Measurements from ENCODE around the gene RXFP4. TPM values are rescaled to one million over a fixed set of nuclear protein-coding genes. Genes with fewer than 3 reads are reported as not detected.

RXFP4 gene
- total and polyA plus RNA-seq, 9 of the 15 experiments (the other 6 are each of a cell fraction or from before 2014, with no cell fraction given): 0.64 TPM; not detected in 8

DNA sequence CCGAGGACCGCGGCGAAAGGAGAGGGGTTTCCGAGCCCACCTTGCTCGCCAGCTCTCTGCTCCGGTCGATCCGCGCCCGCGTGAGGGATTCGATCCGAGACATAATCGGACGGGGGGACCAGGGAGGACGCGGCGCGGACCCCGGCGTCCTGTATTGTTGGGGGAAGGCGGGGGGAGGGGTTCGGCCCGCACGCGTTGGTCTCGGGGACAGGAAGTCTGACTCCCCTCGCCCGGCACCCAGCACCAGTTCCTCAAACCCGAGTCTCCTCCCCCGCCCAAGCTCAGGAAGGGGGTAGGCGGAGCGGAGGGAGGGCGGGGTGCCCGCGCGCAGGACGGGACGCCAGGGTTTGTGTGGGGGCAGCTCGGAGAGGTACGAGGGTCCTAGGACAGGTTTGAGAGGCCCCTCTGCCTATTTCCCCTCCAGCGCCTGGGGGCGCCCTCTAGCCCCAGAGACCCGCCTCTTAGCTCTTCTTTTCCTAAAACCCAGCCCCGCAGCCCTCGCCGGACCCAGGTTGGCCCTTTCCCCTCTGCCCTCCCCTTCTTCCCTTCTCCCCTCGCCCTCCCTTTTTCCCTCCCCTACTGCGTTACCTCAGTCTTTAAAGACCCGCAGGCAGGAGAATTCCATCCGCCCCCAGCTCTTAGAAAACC is 37.0 kb downstream of the RXFP4 start, which contains the start of gene ARHGEF2 (continued):
- TF ChIP-seq, protein P1, sequence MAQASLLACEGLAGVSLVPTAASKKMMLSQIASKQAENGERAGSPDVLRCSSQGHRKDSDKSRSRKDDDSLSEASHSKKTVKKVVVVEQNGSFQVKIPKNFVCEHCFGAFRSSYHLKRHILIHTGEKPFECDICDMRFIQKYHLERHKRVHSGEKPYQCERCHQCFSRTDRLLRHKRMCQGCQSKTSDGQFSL (CRISPR knock-in tag; IDR thresholded peaks at IDR 0.05): 0 out of 2 replicates have a peak, but pooled peaks have one; percentile 20
- TF ChIP-seq, protein P1 (tag; IDR thresholded peaks at IDR 0.05): no peak
- TF ChIP-seq SIX5 (IDR thresholded peaks at IDR 0.05; ENCODE audit: borderline replicate concordance in 1 of 2, insufficient read depth in 1 of 2, low read depth in 1 of 2, low read length in 2 of 2) (no peak), DNMT1 (IDR thresholded peaks at IDR 0.05) (no peak), ZNF586 (CRISPR knock-in tag; conservative IDR thresholded peaks at IDR 0.05) (no peak), UBTF (IDR thresholded peaks at IDR 0.05; ENCODE audit: borderline replicate concordance in 1 of 2, low read depth in 2 of 2, low read length in 2 of 2) (no peak; a peak in 1 of 4 replicates), CCNT2 (IDR thresholded peaks at IDR 0.05; ENCODE audit: borderline replicate concordance, extremely low read depth, insufficient read length, low read depth, low read length) (peak; percentile 57), GTF2A2 (tag; IDR thresholded peaks at IDR 0.05) (no peak), ATF7 (IDR thresholded peaks at IDR 0.05) (peak; percentile 60), GABPA (tag; conservative IDR thresholded peaks at IDR 0.05; ENCODE audit: low read depth) (peak; percentile 66), ATF1 (CRISPR knock-in tag; IDR thresholded peaks at IDR 0.05) (no peak), ATF1 (tag; IDR thresholded peaks at IDR 0.05) (no peak), TAF1 (IDR thresholded peaks at IDR 0.05; ENCODE audit: control insufficient read depth, extremely low read depth, insufficient read depth, low read length, severe bottlenecking) (peak; percentile 78), ZNF699 (CRISPR knock-in tag; IDR thresholded peaks at IDR 0.05; ENCODE audit: insufficient replicate concordance) (no peak), ZNF408 (CRISPR knock-in tag; IDR thresholded peaks at IDR 0.05; ENCODE audit: low read depth) (no peak), SRSF3 (IDR thresholded peaks at IDR 0.05; ENCODE audit: insufficient read depth, low read length) (0 out of 2 replicates have a peak, but pooled peaks have one; percentile 68), ZNF282 (CRISPR knock-in tag; IDR thresholded peaks at IDR 0.05) (no peak), ETS2 (tag; IDR thresholded peaks at IDR 0.05; ENCODE audit: borderline replicate concordance, poor library complexity, severe bottlenecking) (no peak)
- TF ChIP-seq, protein P2, sequence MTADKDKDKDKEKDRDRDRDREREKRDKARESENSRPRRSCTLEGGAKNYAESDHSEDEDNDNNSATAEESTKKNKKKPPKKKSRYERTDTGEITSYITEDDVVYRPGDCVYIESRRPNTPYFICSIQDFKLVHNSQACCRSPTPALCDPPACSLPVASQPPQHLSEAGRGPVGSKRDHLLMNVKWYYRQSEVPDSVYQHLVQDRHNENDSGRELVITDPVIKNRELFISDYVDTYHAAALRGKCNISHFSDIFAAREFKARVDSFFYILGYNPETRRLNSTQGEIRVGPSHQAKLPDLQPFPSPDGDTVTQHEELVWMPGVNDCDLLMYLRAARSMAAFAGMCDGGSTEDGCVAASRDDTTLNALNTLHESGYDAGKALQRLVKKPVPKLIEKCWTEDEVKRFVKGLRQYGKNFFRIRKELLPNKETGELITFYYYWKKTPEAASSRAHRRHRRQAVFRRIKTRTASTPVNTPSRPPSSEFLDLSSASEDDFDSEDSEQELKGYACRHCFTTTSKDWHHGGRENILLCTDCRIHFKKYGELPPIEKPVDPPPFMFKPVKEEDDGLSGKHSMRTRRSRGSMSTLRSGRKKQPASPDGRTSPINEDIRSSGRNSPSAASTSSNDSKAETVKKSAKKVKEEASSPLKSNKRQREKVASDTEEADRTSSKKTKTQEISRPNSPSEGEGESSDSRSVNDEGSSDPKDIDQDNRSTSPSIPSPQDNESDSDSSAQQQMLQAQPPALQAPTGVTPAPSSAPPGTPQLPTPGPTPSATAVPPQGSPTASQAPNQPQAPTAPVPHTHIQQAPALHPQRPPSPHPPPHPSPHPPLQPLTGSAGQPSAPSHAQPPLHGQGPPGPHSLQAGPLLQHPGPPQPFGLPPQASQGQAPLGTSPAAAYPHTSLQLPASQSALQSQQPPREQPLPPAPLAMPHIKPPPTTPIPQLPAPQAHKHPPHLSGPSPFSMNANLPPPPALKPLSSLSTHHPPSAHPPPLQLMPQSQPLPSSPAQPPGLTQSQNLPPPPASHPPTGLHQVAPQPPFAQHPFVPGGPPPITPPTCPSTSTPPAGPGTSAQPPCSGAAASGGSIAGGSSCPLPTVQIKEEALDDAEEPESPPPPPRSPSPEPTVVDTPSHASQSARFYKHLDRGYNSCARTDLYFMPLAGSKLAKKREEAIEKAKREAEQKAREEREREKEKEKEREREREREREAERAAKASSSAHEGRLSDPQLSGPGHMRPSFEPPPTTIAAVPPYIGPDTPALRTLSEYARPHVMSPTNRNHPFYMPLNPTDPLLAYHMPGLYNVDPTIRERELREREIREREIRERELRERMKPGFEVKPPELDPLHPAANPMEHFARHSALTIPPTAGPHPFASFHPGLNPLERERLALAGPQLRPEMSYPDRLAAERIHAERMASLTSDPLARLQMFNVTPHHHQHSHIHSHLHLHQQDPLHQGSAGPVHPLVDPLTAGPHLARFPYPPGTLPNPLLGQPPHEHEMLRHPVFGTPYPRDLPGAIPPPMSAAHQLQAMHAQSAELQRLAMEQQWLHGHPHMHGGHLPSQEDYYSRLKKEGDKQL (CRISPR knock-in tag; IDR thresholded peaks at IDR 0.05; ENCODE audit: borderline replicate concordance): 0 out of 2 replicates have a peak, but pooled peaks have one; percentile 76
